ENCODE measurements around the gene FOXP3.

Gene FOXP3

DNA sequence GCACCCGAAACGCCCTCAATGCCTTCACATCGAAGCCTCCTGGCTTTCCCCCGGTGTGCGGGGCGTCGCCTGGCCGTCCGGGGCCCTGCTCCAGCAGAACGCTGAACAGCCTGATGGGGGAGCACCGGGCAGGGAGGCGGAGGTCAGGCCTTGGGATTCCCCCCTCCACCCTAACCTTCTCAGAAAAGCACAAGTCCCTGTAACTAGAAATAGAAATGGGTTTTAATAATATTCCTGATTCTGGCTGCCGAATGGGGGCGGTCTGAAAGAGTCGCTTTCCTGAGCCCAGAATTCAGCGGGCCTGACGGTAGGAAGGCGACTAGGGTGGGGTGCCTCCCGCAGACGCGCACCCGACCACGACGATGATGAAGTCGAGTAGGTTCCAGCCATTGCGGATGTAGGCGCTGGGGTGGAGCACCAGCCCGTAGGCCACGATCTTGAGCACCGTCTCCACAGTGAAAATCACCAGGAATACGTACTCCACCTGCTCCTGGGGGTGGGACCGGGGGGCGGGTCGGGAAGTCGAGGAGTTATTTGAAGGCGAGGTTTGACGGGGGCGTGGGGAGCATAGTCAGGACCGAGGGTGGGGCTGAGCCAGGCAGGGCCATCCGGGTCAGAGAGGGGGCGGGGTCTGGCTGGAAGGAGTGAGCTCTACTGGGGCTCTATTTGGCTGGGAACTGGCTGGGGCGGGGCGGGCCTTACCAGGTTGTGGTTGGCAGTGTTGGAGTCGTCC is 33.8 kb downstream of the FOXP3 start:
- peak overlapping the region; percentile 27; the same call in 1 of the 2 replicates for H3K27ac ChIP-seq (ENCODE audit: low read length)
- H2AFZ ChIP-seq (ENCODE audit: low read length): peak overlapping the region; percentile 78
- TF ChIP-seq EZH2 (optimal IDR thresholded peaks at IDR 0.05; ENCODE audit: low read depth, low read length) (no peak), EZH2phosphoT487 (IDR thresholded peaks at IDR 0.05; ENCODE audit: low read length) (no peak)
- TF ChIP-seq, protein P1, sequence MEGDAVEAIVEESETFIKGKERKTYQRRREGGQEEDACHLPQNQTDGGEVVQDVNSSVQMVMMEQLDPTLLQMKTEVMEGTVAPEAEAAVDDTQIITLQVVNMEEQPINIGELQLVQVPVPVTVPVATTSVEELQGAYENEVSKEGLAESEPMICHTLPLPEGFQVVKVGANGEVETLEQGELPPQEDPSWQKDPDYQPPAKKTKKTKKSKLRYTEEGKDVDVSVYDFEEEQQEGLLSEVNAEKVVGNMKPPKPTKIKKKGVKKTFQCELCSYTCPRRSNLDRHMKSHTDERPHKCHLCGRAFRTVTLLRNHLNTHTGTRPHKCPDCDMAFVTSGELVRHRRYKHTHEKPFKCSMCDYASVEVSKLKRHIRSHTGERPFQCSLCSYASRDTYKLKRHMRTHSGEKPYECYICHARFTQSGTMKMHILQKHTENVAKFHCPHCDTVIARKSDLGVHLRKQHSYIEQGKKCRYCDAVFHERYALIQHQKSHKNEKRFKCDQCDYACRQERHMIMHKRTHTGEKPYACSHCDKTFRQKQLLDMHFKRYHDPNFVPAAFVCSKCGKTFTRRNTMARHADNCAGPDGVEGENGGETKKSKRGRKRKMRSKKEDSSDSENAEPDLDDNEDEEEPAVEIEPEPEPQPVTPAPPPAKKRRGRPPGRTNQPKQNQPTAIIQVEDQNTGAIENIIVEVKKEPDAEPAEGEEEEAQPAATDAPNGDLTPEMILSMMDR (IDR thresholded peaks at IDR 0.05; ENCODE audit: low read length): peak; percentile 38
- H3K79me2 ChIP-seq (ENCODE audit: low read length): no peaks in the 10 kb centered on the region
- H4K20me1 ChIP-seq (ENCODE audit: insufficient read depth, low read length): no peaks in the 10 kb centered on the region
- DNase-seq: peak; percentile 27
- H3K36me3 ChIP-seq (replicated peaks; ENCODE audit: insufficient read depth, low read length): no peaks in the 10 kb centered on the region
- no peaks in the 10 kb centered on the region for H3K9me3 ChIP-seq (replicated peaks; ENCODE audit: insufficient read depth, low read length)
- H3K9ac ChIP-seq (ENCODE audit: low read length): peak overlapping the region; percentile 28; the same call in 1 of the 2 replicates
- no peaks in the 10 kb centered on the region for H3F3A ChIP-seq (ENCODE audit: insufficient read depth, low read length)
- H3K9me2 ChIP-seq (replicated peaks; ENCODE audit: insufficient read depth, low read length): no peaks in the 10 kb centered on the region
- no peaks in the 10 kb centered on the region for H3K4me1 ChIP-seq (ENCODE audit: low read length)
- peak overlapping the region; percentile 62 for H3K4me2 ChIP-seq (ENCODE audit: low read depth, low read length)
- no peaks in the 10 kb centered on the region for H3K27me3 ChIP-seq (replicated peaks; ENCODE audit: insufficient read depth, low read length)
- peak overlapping the region; percentile 56 for H3K4me3 ChIP-seq (ENCODE audit: low read length)

DNA sequence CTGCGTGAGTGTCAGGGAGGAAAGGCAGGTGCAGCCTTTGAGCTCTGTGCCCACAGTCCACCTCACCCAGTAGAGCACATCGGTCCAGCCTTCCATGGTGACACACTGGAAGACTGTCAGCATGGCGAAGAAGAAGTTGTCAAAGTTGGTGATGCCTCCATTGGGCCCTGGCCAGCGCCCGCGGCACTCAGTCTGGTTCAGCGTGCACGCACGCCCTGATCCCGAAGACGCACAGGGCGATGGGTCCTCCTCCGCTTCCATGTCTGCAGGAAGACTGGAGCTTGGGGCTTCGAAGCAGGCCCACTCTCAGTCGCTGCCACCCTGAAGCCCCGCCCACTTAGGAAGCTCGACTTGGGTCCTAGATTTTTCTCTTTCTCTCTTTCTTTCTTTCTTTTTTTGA is 36.3 kb downstream of the FOXP3 start:
- no peak overlapping the region for H2AFZ ChIP-seq (ENCODE audit: low read length)
- H3K36me3 ChIP-seq (replicated peaks; ENCODE audit: insufficient read depth, low read length): no peaks in the 10 kb centered on the region
- no peaks in the 10 kb centered on the region for H3K9me3 ChIP-seq (replicated peaks; ENCODE audit: insufficient read depth, low read length)
- H3K4me3 ChIP-seq (ENCODE audit: low read length): no peak overlapping the region
- H3K9ac ChIP-seq (ENCODE audit: low read length): no peak overlapping the region
- DNase-seq: no peak
- no peaks in the 10 kb centered on the region for H3K9me2 ChIP-seq (replicated peaks; ENCODE audit: insufficient read depth, low read length)
- H3K79me2 ChIP-seq (ENCODE audit: low read length): no peaks in the 10 kb centered on the region
- H4K20me1 ChIP-seq (ENCODE audit: insufficient read depth, low read length): no peaks in the 10 kb centered on the region
- H3F3A ChIP-seq (ENCODE audit: insufficient read depth, low read length): no peaks in the 10 kb centered on the region
- no peak overlapping the region for H3K27ac ChIP-seq (ENCODE audit: low read length)
- H3K4me2 ChIP-seq (ENCODE audit: low read depth, low read length): no peak overlapping the region
- no peaks in the 10 kb centered on the region for H3K27me3 ChIP-seq (replicated peaks; ENCODE audit: insufficient read depth, low read length)
- no peak for TF ChIP-seq EZH2phosphoT487 (IDR thresholded peaks at IDR 0.05; ENCODE audit: low read length)
- TF ChIP-seq EZH2 (optimal IDR thresholded peaks at IDR 0.05; ENCODE audit: low read depth, low read length): no peak
- TF ChIP-seq, protein P1 (IDR thresholded peaks at IDR 0.05; ENCODE audit: low read length): no peak
- H3K4me1 ChIP-seq (ENCODE audit: low read length): no peaks in the 10 kb centered on the region

DNA sequence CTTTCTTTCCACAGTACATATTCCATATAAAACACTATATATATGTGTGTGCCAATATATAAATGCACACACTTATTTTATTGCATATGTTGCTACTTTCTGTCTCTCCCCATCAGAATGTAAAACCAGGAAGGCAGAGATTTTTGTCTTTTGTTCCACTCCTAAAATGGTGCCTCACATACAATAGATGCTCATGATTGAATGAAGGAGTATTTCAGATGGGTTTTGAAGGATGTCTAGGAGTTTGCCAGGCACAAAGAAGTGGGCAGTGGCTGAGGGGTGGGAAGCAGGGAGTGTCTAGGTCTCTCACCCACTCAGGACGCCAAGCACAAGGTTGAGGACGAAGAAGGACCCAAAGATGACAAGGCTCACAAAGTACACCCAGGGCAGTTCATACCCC is 36.8 kb downstream of the FOXP3 start:
- no peaks in the 10 kb centered on the region for H3K4me1 ChIP-seq (ENCODE audit: low read length)
- no peaks in the 10 kb centered on the region for H4K20me1 ChIP-seq (ENCODE audit: insufficient read depth, low read length)
- H2AFZ ChIP-seq (ENCODE audit: low read length): no peak overlapping the region
- H3K79me2 ChIP-seq (ENCODE audit: low read length): no peaks in the 10 kb centered on the region
- no peak overlapping the region for H3K9ac ChIP-seq (ENCODE audit: low read length)
- no peaks in the 10 kb centered on the region for H3K36me3 ChIP-seq (replicated peaks; ENCODE audit: insufficient read depth, low read length)
- H3K9me2 ChIP-seq (replicated peaks; ENCODE audit: insufficient read depth, low read length): no peaks in the 10 kb centered on the region
- no peaks in the 10 kb centered on the region for H3F3A ChIP-seq (ENCODE audit: insufficient read depth, low read length)
- H3K4me2 ChIP-seq (ENCODE audit: low read depth, low read length): no peak overlapping the region
- no peak overlapping the region for H3K27ac ChIP-seq (ENCODE audit: low read length)
- no peak overlapping the region for H3K4me3 ChIP-seq (ENCODE audit: low read length)
- no peaks in the 10 kb centered on the region for H3K27me3 ChIP-seq (replicated peaks; ENCODE audit: insufficient read depth, low read length)
- no peak for DNase-seq
- TF ChIP-seq EZH2 (optimal IDR thresholded peaks at IDR 0.05; ENCODE audit: low read depth, low read length): no peak
- TF ChIP-seq, protein P1 (IDR thresholded peaks at IDR 0.05; ENCODE audit: low read length): no peak
- TF ChIP-seq EZH2phosphoT487 (IDR thresholded peaks at IDR 0.05; ENCODE audit: low read length): no peak
- H3K9me3 ChIP-seq (replicated peaks; ENCODE audit: insufficient read depth, low read length): no peaks in the 10 kb centered on the region

All from MM.1S (cell line).